Measurements from ENCODE around the gene TXNDC5.
"Not testable (repeated sequence)": the region's sequence is repeated elsewhere in the genome, so short reads cannot be mapped to it uniquely, and the experiment has no call there.

TXNDC5 gene

DNA sequence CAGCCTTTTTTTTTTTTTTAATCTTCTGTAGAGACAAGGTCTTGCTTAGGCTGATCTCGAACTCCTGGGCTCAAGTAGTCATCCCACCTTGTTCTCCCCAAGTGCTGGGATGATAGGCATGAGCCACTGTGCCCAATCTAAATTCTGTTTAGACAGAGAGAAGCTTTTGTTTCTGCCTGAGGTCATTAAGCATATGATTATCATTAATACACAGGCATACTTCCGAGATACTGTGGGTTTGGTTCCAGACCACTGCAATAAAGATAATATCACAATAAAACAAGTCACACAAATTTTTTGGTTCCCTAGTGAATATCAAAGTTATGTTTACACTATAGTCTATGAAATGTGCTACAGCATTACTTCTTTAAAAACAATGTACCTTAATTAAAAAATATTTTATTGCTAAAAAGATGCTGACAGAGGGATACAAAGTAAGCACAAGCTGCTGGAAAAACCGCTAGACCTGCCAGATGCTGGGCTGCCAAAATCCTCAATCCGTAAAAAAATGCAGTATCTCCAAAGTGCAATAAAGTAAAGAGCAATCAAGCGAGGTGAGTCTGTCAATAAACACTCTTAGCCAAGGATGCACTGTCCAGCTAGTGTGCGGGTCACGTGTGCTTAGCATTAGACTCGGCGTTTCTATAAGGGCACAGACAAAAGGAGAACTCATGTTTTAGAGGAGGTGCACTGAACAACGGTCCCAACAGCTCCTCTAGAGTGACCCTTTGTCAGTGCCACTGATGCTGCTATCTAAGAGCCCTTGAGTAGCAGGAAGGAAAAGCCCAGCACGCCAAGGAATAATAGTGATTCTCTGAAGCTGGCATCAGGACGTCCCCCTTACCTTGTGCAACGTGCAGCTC, 16.1 kb downstream of the TXNDC5 start:
- no peak for DNase-seq

DNA sequence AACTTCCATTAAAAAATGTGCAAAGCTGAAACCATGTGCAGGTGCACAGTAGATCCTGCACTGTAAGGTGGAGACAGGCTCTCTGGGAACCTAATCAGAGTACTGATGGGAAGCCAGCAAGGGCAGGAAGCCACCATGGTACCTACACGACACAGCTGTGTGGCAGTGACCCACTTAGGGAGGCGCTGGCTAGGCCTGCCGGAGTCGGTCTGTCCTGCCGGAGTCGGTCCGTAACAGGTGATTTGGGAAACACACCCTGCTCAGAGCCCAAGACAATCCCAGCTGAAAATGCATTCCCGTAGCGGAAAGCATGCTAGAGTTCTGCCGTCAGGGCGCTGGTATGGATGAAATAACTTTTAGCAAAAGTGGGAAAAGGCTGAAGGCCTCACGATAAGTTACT, 17.2 kb downstream of the TXNDC5 start:
- DNase-seq, result no peak

DNA sequence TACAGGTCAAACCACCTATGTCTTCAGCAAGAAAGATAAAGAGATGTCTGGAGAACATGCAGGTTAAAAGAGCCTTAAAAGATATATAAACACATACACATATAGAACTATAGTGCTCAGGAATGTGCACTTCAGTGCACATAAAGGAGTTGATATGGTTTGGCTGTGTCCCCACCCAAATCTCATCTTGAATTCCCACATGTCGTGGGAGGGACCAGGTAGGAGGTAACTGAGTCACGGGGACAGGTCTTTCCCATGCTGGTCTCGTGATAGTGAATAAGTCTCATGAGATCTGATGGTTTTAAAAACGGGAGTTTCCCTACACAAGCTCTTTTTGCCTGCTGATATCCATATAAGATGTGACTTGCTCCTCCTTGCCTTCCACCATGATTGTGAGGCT, 18.2 kb downstream of the TXNDC5 start:
- not testable (repeated sequence) for DNase-seq

DNA sequence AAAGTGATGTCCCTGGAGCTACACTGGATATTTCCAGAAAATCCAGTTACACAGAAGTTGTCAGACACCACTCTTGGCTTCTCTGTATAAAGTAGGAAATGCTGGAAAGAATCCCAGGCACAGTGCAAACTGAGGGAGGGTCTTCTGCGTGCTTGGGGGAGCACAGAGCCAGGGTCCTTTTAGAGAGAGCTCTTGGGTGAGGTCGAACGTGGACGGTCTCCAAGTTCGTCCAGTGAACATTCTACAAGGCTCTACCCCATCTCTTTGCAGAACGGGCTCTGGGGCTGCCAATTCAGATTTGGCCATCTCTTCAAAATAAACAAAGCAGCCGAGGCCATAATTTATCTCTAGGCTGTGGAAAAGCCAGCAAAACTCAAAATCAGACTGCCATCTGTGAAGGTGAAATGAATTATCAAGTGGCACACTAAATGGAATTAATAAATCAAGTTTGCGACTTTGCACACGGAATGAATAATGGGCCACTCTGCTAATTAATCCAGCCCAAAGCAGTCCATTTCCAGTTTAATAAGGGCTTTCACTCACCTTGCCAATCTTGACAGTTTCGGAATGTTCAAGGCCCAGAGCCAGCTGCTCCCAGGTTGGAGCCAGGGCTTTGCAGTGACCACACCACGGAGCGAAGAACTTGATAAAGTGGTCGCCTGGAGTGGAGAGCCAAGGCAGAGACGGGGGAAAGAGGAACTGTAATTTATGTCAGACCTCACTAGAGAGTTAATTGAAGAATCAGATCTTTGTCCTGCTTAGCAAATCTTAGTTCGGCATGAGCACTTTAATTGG, 19.3 kb downstream of the TXNDC5 start:
- no peak for DNase-seq

DNA sequence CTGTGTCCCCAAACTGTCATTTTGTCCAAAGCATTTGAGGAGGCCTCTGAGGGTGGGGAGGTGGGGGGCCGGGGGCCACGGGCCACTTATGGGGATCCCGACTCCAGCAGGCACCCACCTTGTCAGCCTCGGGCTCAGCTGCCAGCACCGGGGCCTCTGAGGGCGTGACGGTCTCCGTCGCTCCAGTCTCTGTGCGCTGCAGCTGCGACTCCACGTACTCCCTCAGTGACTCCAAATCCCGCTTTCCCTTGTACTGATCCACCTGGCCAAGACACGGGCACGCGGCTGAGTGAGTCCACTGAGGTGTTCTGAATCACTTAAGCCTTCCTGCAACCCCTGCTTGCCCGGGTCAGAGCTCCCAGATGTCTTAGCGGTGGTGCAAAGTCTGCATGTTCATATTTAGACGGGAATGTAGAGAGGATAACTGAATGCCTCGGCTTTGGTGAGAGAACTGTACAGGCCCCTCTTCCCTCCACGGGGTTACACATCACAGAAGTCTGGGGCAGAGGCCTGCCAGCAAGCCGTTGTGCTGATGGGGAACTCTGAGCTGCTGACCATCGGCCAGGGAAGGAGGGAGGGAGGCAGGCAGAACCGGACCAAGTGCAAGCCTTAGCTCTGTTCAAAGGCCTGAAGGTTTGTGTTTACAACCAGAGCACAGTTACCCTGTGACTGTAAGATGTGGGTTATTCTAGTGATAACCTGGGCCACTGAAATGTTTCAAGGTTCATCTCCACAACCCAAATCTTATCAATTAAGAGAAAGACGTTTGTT, 21.8 kb downstream of the TXNDC5 start:
- DNase-seq, result no peak

DNA sequence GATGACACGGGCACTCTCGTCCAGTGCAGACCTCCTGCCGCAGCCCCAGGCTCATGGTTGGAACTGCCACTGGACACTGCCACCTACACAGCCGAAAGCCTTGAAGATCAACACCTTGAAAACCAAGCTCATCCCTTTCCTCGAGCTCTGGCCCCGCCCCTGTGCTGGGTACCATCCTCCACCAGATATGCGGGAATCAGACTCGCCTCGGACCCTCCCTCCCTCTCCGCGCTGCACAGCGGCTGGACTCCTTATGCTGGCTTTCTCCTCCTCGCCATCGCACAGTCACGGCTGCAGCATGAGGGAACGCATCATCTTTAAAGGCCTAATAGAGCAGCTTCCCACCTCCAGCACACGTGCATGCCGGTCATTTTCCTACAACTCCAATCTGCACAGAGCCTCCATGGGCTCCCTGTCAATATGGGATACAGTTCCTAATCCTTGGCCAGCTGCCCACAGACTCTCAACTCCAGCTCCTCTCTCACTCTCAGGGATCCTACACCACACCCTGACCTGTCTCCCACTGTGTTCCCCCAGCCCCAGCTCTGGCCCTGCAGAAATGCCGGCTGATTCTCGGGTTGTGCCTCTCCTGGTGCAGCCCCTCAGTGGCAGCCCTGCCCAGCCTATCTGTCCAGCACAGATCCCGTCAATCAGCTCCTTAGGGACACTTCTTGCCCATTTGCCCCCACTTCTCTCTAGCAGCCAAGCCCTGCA, 23.2 kb downstream of the TXNDC5 start:
- no peak for DNase-seq

DNA sequence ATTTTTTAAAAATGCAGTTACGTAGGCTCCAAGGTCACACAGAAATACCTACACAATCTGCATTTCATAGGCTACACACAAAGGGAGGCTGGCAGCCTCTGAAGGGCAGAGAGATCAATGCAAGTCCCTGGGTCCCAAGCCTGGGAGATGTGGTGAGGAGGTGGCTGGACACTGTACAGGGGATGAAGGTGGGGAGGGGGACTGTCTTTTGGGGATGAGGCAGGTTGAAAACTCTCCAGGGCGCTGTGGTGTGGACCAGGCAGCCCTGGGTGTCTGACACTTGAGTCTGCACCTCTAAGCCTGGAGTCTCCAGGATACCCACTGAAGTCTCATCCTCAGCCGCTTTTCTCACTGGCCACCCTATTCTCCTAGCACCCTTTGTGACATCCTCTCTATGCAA, 24.5 kb downstream of the TXNDC5 start:
- no peak for DNase-seq

DNA sequence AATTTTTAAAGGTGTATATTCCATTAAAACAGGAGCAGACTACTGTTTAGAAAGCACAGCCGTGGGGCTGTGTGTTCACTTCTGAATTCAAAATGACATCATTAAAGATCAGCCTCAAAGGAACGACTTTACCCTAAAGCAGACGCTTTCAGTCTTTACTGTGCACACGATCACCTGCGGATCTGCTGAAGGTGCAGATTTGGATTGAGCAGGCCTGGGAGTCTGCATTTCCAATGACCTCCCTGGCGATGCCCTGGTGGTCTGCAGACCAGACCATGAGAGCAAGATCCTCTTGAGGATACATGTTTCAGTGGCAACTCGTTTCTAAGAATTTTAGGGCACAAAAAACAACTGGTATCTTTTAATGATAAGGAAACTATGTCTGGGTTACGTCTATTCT, 27.2 kb downstream of the TXNDC5 start:
- no peak for DNase-seq

DNA sequence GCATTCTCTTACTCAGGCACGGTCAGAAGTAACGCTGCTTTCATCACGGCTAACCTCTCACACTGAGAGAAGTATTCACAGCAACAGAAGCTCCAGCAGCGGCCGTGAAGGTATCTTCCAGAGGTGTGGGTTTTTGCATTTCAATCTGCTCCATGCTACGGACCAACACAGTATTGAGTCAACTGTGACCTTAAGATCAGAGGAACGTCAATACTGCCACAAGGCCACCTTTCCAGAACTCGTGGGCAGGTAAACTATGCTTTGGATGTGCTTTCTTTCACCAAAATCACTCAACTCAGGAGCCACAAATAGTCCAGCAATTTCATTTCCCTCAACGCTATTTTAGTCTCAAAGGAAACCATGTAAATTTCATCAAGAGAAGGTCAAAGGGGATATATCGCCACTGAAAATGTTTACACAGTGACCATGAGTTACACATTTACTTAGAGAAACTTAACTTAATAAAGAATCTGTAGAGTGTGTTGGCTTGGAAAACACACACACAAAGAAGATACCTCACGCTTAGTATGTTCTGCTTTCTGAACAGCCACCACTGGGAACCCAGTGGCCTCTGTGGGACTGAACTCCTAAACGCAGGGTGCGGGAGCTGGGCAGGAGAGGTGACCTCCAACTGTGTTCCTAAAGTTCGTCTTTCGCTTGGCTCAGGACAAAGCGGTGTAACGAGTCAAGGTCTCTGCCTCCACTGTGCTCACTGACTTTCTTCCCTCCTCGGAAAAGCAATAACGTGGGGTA, 27.9 kb downstream of the TXNDC5 start:
- DNase-seq, result no peak

DNA sequence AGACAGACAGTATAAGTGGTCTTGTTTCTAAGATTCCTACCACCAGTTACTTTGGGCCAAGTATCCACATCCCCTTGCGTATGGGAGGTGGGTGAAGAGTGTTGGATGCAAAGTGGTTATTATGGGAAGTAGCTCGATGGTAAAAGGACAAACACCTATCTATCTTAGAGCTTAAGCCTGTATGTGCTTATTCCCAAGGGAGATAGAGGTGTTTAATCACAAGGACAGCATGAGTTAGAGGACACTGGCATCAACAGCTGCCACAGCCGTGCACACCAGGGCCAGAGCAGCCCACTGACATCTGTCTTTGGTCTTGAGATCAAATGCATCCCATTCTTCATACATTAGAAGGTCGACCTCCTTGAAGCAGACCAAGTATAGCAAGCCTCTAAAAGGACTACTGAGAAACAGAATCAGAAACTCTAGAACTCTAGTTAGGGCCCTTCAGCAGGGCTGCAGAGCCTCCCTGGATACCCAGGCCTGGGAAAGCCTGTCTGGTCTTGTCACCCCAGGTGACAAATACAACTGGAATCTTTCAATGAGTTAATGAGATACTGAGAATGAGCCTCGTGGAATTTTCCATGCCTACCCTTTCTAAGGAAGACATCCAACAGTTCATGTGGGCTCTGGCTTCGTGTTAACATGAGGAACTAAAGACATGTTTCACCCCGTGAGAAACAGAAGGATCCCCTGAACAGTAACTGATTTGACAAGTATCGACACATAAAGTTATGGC, 28.7 kb downstream of the TXNDC5 start:
- no peak for DNase-seq

DNA sequence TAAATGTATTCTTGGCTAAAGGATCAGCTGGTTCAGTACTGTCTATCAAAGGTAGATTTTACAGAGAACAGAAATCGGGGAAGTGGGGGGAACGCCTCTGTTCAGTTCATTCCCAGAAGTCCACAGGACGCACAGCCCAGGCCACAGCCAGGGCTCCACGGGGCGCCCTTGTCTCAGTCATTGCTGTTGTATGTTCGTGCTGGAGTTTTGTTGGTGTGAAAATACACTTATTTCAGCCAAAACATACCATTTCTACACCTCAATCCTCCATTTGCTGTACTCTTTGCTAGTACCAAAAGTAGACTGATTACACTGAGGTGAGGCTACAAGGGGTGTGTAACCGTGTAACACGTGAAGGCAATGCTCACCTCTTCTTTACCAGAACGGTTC, 29.9 kb downstream of the TXNDC5 start:
- DNase-seq, result no peak

DNA sequence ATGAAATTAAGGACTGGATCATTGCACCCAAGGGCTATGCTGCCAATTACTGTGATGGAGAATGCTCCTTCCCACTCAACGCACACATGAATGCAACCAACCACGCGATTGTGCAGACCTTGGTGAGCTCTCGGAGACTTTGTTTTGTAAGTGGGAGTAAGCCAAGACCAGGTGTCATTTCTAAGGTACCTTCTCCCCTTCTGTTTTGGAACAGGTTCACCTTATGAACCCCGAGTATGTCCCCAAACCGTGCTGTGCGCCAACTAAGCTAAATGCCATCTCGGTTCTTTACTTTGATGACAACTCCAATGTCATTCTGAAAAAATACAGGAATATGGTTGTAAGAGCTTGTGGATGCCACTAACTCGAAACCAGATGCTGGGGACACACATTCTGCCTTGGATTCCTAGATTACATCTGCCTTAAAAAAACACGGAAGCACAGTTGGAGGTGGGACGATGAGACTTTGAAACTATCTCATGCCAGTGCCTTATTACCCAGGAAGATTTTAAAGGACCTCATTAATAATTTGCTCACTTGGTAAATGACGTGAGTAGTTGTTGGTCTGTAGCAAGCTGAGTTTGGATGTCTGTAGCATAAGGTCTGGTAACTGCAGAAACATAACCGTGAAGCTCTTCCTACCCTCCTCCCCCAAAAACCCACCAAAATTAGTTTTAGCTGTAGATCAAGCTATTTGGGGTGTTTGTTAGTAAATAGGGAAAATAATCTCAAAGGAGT, 30.4 kb downstream of the TXNDC5 start:
- no peak for DNase-seq

DNA sequence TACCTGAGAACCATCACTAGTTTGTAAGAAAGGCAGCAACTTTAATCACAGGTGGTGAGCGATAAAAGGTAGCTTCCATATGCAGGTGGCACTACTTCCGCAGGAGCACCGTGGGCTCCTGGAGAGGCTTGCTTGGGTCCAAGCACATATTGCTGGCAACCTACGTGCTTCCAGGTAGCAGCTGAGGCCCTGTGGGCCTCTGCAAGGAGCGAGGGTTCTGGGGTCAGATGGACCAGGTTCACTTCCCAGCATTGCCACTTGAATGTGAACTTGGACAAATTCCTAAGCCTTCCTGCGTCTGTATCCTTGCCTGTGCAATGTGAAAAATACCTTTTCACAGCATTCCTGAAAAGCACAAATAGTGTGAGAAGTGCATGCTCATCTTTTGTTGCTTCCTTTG, 31.0 kb downstream of the TXNDC5 start:
- DNase-seq, result no peak

DNA sequence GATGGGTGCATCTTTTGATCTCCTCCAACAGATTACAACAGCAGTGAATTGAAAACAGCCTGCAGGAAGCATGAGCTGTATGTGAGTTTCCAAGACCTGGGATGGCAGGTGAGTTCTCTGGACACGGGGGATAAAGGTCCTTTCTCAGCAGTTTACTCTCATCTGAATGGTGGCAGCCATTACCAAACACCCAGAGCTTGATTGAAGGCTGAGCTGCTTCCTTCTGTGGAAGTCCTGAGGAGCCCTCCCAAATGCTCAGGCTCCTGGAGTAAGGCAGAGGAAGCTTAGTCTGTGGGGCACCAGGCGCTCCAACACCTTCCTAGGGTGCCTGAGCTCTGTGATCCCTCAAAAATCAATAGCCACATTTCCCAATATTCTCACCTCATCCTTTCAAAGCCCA, 31.5 kb downstream of the TXNDC5 start:
- no peak for DNase-seq

DNA sequence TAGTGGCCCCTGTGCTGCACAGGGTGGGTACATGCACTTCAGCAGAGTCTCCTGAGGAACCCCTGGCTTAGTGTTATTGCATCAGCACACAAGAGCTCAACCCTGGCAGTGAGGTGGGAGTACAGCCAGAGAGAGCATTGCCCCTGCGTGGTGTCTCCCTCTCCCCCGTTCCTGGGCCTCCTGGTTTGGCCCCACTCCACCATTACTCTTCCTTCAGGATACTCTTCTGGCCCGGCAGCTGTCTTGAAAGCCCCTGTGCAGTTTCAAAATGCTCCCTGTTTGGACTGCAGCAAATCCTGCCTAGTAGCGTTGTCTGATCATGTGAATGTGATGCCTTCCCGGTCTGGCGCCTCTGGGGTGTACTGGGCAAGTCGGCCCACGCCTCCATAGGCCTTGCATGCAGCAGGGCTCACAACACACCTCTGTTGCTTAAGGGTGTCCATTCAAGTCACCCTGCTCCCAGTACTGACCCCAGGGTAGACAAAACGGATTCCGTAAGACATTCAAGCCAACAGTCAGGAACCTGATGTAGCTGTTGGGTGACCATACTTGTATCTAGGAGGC, 32.1 kb downstream of the TXNDC5 start:
- DNase-seq, result no peak

DNA sequence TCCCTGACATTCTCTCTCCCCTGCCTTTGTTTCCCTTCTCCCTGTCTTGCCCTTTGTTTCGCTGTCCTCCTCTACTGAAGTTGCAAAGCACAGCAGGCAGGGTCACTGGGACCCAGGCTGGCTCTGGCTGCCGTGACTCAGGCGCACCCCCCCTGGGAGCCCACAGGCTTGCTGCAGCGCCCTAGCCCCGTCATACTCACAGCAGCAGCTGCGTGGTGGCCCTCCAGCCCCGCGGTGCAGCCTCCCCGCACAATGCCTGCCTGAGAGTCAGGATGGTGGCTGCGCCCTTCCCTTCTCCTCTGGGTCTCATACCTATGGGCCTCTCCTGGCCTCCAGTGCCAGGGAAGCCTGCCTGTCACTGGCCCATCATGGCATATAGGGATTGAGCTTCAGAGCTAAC, 41.7 kb downstream of the TXNDC5 start:
- no peak for DNase-seq

DNA sequence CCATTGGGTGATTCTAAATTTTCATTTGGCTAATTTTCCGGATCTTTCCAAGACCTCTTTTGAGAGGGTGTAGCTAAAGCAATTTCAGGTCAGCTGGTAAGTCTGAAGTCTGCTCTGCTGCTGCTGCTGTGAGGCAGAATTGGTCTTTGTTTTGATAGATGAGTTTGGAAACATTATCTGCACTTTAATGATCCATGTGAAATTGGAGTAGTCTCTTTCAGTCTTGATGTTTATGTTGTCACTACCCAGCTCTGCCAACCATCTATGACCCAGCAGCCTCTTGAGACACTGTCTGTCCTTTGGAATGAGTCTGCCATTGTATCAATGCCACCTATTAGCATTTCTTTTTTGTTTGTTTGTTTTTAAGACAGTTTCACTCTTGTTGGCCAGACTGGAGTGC, 44.1 kb downstream of the TXNDC5 start:
- no peak for DNase-seq

DNA sequence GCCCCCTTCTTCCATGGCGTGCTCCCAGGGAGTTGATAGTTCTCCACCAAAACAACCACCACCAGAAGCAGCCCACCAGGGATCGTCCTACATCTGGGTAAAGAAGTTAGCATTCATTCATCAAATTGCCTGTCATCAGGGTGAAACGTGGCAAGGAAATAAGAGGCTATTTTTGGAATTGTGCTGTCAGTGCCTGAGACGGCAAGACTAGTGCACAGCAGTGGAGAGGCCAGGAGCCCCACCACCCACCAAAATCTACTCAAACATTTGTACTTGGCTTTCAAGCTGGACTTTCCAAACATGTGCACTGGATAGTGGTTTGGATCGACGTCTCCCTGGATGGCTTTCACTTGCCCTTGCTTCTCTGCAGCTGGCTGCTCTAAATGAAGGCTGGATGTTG, 44.8 kb downstream of the TXNDC5 start:
- no peak for DNase-seq

DNA sequence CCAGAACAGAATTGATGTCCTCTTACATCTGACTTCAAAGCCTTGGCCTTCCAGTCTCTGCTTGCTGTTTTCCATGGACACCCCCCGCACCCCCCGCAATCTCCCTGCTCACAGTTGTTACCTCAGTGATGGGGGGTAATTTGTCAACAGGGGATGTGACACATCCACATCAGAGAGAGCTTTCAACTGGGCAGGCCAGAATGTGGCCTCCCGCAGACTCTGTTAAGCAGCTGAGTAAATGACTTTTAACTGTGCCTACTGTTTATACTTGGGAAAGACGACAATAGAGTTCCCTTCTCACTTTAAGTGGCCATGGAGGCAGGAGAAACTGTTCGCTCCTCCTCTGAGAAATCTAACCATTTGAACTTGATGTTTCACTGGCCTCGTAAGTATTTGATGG, 51.0 kb downstream of the TXNDC5 start:
- no peak for DNase-seq

DNA sequence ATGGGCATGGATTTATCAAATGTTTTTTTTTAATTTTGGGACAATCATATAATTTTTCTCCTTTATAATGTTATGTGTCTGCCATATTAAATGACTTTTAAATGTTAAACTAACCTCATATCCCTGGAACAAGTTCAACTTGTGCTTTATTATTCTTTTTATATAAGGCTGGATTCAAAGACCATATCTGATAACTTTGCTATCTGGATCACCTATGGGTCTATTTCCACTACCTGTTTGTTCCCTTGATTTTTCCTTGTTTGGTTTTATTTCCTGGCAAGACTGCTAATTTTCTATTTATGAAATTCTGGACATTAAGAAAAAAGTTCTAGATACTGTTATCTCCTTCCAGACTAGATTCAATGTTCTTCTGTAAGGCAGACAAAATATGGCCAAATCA, 58.8 kb downstream of the TXNDC5 start:
- no peak for DNase-seq
